ENCODE data around the gene MSH3. TPM values are rescaled to one million over a fixed set of nuclear protein-coding genes. Genes with fewer than 3 reads are reported as not detected.

Gene MSH3
- total RNA-seq, 1 donor from 2014 or later = 11.0 TPM

GRCh38 chr5:80634193-80634592, 20.3 kb upstream of the MSH3 start:
- peaks cover 22% of the 10 kb centered on the region for H3K36me3 ChIP-seq
- no peaks in the 10 kb centered on the region for H3K9me3 ChIP-seq (replicated peaks)
- intact Hi-C loops (cut with micrococcal nuclease) = no loop called here
- no peak overlapping the region for H3K27ac ChIP-seq (replicated peaks)
- no peak for DNase-seq
- H3K4me1 ChIP-seq = no peaks in the 10 kb centered on the region
- no peaks in the 10 kb centered on the region for H3K27me3 ChIP-seq (ENCODE audit: low read depth)
- no peak overlapping the region for H3K4me3 ChIP-seq
- TF ChIP-seq, protein P1, sequence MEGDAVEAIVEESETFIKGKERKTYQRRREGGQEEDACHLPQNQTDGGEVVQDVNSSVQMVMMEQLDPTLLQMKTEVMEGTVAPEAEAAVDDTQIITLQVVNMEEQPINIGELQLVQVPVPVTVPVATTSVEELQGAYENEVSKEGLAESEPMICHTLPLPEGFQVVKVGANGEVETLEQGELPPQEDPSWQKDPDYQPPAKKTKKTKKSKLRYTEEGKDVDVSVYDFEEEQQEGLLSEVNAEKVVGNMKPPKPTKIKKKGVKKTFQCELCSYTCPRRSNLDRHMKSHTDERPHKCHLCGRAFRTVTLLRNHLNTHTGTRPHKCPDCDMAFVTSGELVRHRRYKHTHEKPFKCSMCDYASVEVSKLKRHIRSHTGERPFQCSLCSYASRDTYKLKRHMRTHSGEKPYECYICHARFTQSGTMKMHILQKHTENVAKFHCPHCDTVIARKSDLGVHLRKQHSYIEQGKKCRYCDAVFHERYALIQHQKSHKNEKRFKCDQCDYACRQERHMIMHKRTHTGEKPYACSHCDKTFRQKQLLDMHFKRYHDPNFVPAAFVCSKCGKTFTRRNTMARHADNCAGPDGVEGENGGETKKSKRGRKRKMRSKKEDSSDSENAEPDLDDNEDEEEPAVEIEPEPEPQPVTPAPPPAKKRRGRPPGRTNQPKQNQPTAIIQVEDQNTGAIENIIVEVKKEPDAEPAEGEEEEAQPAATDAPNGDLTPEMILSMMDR (IDR thresholded peaks at IDR 0.05; ENCODE audit: borderline replicate concordance) = no peak

DNA sequence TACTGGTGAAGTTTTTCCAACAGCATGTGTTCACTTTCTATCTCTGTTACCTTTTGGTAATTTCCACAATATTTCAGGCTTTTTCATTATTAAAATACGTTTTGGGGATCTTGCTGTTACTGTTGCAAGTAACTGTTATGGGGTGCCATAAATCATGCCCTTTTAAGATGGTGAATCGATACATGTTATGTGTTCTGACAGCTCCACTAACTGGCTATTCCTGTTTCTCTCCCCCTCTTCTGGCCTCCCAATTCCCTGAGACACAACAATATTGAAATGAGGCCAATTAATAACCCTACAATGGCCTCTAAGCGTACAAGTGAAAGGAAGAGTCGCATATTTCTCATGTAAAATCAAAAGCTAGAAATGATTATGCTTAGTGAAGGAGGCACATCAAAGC, 13.1 kb upstream of the MSH3 start:
- no peak overlapping the region for H3K4me3 ChIP-seq
- no peaks in the 10 kb centered on the region for H3K9me3 ChIP-seq (replicated peaks)
- no peak overlapping the region for H3K27ac ChIP-seq (replicated peaks)
- intact Hi-C loops (cut with micrococcal nuclease) = no loop called here
- H3K36me3 ChIP-seq = peaks cover 38% of the 10 kb centered on the region
- TF ChIP-seq, protein P1 (IDR thresholded peaks at IDR 0.05; ENCODE audit: borderline replicate concordance) = no peak
- H3K27me3 ChIP-seq (ENCODE audit: low read depth) = no peaks in the 10 kb centered on the region
- H3K4me1 ChIP-seq = no peaks in the 10 kb centered on the region
- DNase-seq = no peak

DNA sequence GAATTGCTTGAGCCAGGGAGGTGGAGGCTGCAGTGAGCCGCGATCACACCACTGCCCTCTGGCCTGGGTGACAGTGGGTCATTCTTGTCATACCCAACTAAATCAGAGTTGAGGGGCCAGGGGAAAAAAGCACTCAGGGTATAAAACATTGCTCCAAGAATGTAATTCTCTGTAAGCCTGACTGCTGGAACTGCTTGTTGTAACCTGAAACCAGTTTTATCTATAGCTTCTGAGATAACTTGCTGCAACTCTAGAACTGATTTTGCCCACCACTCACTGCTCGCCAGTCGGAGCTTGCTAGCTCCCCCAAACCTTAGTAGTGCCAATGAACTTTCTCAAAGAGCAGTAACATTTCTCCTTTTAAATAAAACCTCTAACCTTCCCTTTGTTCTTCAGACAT, 9.6 kb upstream of the MSH3 start:
- intact Hi-C loops (cut with micrococcal nuclease) = no loop called here
- TF ChIP-seq, protein P1 (IDR thresholded peaks at IDR 0.05; ENCODE audit: borderline replicate concordance) = no peak
- Histone ChIP-seq H3K4me1 (no peaks in the 10 kb centered on the region), H3K9me3 (replicated peaks) (no peaks in the 10 kb centered on the region), H3K27me3 (ENCODE audit: low read depth) (no peaks in the 10 kb centered on the region), H3K36me3 (peaks cover 38% of the 10 kb centered on the region), H3K27ac (replicated peaks) (no peak overlapping the region), H3K4me3 (no peak overlapping the region)
- no peak for DNase-seq

DNA sequence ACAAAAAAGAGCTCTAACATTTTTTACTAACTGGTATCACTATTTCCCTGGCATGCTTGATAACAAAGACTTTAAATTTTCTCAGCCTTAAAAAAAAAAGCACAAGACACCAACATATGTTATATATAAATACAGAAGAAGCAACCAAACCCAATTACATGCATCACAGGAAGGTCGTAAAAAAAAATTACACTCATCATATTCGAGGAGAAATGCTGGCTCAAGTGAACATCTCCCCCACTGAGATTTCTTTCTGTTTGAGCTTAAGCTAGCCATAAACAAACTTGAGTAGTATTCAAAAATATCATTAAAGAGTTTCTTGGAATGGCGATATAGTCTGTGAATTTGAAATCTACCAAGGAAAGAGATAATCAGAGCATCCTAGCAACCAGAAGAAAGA, 7.5 kb upstream of the MSH3 start:
- TF ChIP-seq, protein P1 (IDR thresholded peaks at IDR 0.05; ENCODE audit: borderline replicate concordance) = no peak
- H3K36me3 ChIP-seq = peaks cover 23% of the 10 kb centered on the region
- intact Hi-C loops (cut with micrococcal nuclease) = no loop called here

GRCh38 chr5:80653502-80653901, 950 bp upstream of the MSH3 start:
- Histone ChIP-seq H3K36me3 (peaks cover 23% of the 10 kb centered on the region), H3K27ac (replicated peaks) (no peak overlapping the region), H3K9me3 (replicated peaks) (no peaks in the 10 kb centered on the region), H3K4me1 (peaks cover 23% of the 10 kb centered on the region), H3K4me3 (peak overlapping the region; percentile 97), H3K27me3 (ENCODE audit: low read depth) (no peaks in the 10 kb centered on the region)
- TF ChIP-seq, protein P1 (IDR thresholded peaks at IDR 0.05; ENCODE audit: borderline replicate concordance) = no peak
- intact Hi-C loops (cut with micrococcal nuclease) = no loop called here
- no peak for DNase-seq

More for the DNA sequence above, 7.5 kb upstream of the MSH3 start:
- Histone ChIP-seq H3K4me1 (no peaks in the 10 kb centered on the region), H3K27ac (replicated peaks) (no peak overlapping the region), H3K9me3 (replicated peaks) (no peaks in the 10 kb centered on the region), H3K27me3 (ENCODE audit: low read depth) (no peaks in the 10 kb centered on the region), H3K4me3 (no peak overlapping the region)
- DNase-seq = no peak

GRCh38 chr5:80654054-80654390, 430 bp upstream of the MSH3 start:
- intact Hi-C loops (cut with micrococcal nuclease) = no loop called here
- peaks cover 29% of the 10 kb centered on the region for H3K36me3 ChIP-seq
- TF ChIP-seq, protein P1 (IDR thresholded peaks at IDR 0.05; ENCODE audit: borderline replicate concordance) = no peak
- no peak overlapping the region for H3K27ac ChIP-seq (replicated peaks)
- DNase-seq = no peak
- no peaks in the 10 kb centered on the region for H3K9me3 ChIP-seq (replicated peaks)
- H3K4me1 ChIP-seq = peaks cover 23% of the 10 kb centered on the region
- H3K4me3 ChIP-seq = peak overlapping the region; percentile 97
- H3K27me3 ChIP-seq (ENCODE audit: low read depth) = no peaks in the 10 kb centered on the region
